ENCODE results near the gene SYNCRIP. TPM values are rescaled to one million over a fixed set of nuclear protein-coding genes. Genes with fewer than 3 reads are reported as not detected.

Gene SYNCRIP
- total and polyA plus RNA-seq, 2 of the 13 experiments (the other 11 are each of a cell fraction or from before 2014, with no cell fraction given) = 8.1 to 112 TPM

DNA sequence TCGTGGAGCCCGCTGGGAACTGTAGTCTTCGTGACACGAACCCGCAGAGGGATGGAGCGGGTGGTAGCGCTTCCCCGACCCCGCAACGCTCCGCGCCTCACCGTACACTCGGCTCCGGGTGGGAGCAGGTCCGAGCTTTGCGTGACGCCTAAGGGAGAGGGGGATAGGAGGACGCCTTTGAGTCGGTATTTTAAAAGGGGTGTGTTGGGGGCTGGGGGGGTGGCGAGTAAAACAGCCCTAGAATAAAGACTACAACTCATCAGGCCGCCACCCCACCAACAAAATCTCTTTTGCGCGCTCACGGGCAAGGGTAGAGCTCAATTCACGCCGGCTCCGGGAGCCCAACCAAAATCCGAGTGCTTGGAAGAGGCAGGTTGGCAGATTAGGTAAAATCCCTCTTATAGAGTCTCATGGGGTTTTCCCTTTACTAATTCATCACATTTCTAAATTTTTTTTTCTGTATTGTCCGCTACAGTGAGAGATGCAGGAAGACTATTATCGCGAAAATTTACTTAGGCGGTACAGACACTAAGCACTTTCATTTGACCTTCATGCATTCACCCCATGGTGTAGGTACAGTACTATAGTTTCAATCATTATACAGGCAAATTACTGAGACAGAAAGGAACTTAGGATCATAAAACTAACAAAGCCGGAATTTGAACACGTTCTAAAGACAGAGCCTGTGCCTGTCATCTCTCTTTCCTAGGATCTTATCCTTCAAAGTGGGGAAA lies 48.3 kb downstream of the SYNCRIP start (continued):
- TF ChIP-seq ZSCAN21 (CRISPR knock-in tag; IDR thresholded peaks at IDR 0.05; ENCODE audit: borderline replicate concordance) (no peak), RFX1 (IDR thresholded peaks at IDR 0.05) (no peak), AHR (CRISPR knock-in tag; IDR thresholded peaks at IDR 0.05) (no peak), SNRNP70 (IDR thresholded peaks at IDR 0.05; ENCODE audit: low read depth, low read length) (no peak), ZNF430 (CRISPR knock-in tag; IDR thresholded peaks at IDR 0.05) (no peak), ZNF501 (CRISPR knock-in tag; IDR thresholded peaks at IDR 0.05) (no peak), KAT8 (CRISPR knock-in tag; IDR thresholded peaks at IDR 0.05) (no peak), FOSL1 (CRISPR knock-in tag; IDR thresholded peaks at IDR 0.05; ENCODE audit: borderline replicate concordance) (no peak), NCOA5 (CRISPR knock-in tag; IDR thresholded peaks at IDR 0.05) (no peak), ZNF556 (CRISPR knock-in tag; IDR thresholded peaks at IDR 0.05; ENCODE audit: borderline replicate concordance) (no peak), YY1 (IDR thresholded peaks at IDR 0.05; ENCODE audit: insufficient read depth, insufficient replicate concordance, low read depth, low read length) (peak; percentile 23), SOX13 (IDR thresholded peaks at IDR 0.05) (no peak), SOX13 (CRISPR knock-in tag; conservative IDR thresholded peaks at IDR 0.05 in 1 of 2, IDR thresholded peaks at IDR 0.05 in 1 of 2) (peak in 1 of 2 experiments; percentile 63; a peak in 1 of 4 replicates)
- TF ChIP-seq, protein P1, sequence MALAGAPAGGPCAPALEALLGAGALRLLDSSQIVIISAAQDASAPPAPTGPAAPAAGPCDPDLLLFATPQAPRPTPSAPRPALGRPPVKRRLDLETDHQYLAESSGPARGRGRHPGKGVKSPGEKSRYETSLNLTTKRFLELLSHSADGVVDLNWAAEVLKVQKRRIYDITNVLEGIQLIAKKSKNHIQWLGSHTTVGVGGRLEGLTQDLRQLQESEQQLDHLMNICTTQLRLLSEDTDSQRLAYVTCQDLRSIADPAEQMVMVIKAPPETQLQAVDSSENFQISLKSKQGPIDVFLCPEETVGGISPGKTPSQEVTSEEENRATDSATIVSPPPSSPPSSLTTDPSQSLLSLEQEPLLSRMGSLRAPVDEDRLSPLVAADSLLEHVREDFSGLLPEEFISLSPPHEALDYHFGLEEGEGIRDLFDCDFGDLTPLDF (CRISPR knock-in tag; IDR thresholded peaks at IDR 0.05) = no peak
- TF ChIP-seq, protein P2, sequence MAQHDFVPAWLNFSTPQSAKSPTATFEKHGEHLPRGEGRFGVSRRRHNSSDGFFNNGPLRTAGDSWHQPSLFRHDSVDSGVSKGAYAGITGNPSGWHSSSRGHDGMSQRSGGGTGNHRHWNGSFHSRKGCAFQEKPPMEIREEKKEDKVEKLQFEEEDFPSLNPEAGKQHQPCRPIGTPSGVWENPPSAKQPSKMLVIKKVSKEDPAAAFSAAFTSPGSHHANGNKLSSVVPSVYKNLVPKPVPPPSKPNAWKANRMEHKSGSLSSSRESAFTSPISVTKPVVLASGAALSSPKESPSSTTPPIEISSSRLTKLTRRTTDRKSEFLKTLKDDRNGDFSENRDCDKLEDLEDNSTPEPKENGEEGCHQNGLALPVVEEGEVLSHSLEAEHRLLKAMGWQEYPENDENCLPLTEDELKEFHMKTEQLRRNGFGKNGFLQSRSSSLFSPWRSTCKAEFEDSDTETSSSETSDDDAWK (CRISPR knock-in tag; IDR thresholded peaks at IDR 0.05) = no peak
- TF ChIP-seq, protein P3, sequence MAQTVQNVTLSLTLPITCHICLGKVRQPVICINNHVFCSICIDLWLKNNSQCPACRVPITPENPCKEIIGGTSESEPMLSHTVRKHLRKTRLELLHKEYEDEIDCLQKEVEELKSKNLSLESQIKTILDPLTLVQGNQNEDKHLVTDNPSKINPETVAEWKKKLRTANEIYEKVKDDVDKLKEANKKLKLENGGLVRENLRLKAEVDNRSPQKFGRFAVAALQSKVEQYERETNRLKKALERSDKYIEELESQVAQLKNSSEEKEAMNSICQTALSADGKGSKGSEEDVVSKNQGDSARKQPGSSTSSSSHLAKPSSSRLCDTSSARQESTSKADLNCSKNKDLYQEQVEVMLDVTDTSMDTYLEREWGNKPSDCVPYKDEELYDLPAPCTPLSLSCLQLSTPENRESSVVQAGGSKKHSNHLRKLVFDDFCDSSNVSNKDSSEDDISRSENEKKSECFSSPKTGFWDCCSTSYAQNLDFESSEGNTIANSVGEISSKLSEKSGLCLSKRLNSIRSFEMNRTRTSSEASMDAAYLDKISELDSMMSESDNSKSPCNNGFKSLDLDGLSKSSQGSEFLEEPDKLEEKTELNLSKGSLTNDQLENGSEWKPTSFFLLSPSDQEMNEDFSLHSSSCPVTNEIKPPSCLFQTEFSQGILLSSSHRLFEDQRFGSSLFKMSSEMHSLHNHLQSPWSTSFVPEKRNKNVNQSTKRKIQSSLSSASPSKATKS (CRISPR knock-in tag; IDR thresholded peaks at IDR 0.05) = 0 out of 2 replicates have a peak, but pooled peaks have one; percentile 17
- TF ChIP-seq, protein P4, sequence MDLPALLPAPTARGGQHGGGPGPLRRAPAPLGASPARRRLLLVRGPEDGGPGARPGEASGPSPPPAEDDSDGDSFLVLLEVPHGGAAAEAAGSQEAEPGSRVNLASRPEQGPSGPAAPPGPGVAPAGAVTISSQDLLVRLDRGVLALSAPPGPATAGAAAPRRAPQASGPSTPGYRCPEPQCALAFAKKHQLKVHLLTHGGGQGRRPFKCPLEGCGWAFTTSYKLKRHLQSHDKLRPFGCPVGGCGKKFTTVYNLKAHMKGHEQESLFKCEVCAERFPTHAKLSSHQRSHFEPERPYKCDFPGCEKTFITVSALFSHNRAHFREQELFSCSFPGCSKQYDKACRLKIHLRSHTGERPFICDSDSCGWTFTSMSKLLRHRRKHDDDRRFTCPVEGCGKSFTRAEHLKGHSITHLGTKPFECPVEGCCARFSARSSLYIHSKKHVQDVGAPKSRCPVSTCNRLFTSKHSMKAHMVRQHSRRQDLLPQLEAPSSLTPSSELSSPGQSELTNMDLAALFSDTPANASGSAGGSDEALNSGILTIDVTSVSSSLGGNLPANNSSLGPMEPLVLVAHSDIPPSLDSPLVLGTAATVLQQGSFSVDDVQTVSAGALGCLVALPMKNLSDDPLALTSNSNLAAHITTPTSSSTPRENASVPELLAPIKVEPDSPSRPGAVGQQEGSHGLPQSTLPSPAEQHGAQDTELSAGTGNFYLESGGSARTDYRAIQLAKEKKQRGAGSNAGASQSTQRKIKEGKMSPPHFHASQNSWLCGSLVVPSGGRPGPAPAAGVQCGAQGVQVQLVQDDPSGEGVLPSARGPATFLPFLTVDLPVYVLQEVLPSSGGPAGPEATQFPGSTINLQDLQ (CRISPR knock-in tag; IDR thresholded peaks at IDR 0.05) = no peak
- TF ChIP-seq, protein P5, sequence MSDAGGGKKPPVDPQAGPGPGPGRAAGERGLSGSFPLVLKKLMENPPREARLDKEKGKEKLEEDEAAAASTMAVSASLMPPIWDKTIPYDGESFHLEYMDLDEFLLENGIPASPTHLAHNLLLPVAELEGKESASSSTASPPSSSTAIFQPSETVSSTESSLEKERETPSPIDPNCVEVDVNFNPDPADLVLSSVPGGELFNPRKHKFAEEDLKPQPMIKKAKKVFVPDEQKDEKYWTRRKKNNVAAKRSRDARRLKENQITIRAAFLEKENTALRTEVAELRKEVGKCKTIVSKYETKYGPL (CRISPR knock-in tag; IDR thresholded peaks at IDR 0.05) = no peak
- TF ChIP-seq, protein P6, sequence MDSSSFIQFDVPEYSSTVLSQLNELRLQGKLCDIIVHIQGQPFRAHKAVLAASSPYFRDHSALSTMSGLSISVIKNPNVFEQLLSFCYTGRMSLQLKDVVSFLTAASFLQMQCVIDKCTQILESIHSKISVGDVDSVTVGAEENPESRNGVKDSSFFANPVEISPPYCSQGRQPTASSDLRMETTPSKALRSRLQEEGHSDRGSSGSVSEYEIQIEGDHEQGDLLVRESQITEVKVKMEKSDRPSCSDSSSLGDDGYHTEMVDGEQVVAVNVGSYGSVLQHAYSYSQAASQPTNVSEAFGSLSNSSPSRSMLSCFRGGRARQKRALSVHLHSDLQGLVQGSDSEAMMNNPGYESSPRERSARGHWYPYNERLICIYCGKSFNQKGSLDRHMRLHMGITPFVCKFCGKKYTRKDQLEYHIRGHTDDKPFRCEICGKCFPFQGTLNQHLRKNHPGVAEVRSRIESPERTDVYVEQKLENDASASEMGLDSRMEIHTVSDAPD (CRISPR knock-in tag; IDR thresholded peaks at IDR 0.05) = no peak

All from HepG2 (cell line).